Effector memory CD8-positive, alpha-beta T cell (primary cell): ENCODE results near the gene SLCO1B3.
"Not testable (repeated sequence)": the region's sequence is repeated elsewhere in the genome, so short reads cannot be mapped to it uniquely, and the experiment has no call there.

Source experiments
- ATAC-seq: fragments of 150-1000 bp; cut with Tn5 transposase; replicated peaks from 2 replicates; pipeline ENCODE4 v1.10.0; 2021; ENCODE audit warnings: mild to moderate bottlenecking, moderate library complexity
- DNase-seq, 3 experiments: peaks; one replicate each; pipeline ENCODE4 v3.0.0; 2021
- H3K27ac Mint-ChIP-seq, 2 donors: one replicate each; pipeline ENCODE4 v1.8.0; 2022; ENCODE audit warnings: mild to moderate bottlenecking in 2 of 2, mixed read lengths in 2 of 2, moderate library complexity in 2 of 2
- H3K27me3 Mint-ChIP-seq, 2 donors: one replicate each; pipeline ENCODE4 v1.8.0; 2022; ENCODE audit warnings: mixed read lengths in 2 of 2
- H3K36me3 Mint-ChIP-seq: one replicate; pipeline ENCODE4 v1.8.0; 2022; ENCODE audit warnings: mild to moderate bottlenecking, moderate library complexity, mixed read lengths; ENCODE audit not compliant: insufficient read depth
- H3K4me1 Mint-ChIP-seq, 2 donors: one replicate each; pipeline ENCODE4 v1.8.0; 2022; ENCODE audit warnings: low read depth in 2 of 2, mixed read lengths in 2 of 2
- H3K4me3 Mint-ChIP-seq, 2 donors: one replicate each; pipeline ENCODE4 v1.8.0; 2022; ENCODE audit warnings: mild to moderate bottlenecking in 2 of 2, mixed read lengths in 2 of 2, moderate library complexity in 2 of 2
- H3K9me3 Mint-ChIP-seq, 2 donors: one replicate each; pipeline ENCODE4 v1.8.0; 2022; ENCODE audit warnings: mixed read lengths in 2 of 2
- total RNA-seq, 9 experiments: gene quantifications; one replicate each; lab custom pipeline; 2026; lab: John Stamatoyannopoulos, UW

The SLCO1B3 gene, protein sequence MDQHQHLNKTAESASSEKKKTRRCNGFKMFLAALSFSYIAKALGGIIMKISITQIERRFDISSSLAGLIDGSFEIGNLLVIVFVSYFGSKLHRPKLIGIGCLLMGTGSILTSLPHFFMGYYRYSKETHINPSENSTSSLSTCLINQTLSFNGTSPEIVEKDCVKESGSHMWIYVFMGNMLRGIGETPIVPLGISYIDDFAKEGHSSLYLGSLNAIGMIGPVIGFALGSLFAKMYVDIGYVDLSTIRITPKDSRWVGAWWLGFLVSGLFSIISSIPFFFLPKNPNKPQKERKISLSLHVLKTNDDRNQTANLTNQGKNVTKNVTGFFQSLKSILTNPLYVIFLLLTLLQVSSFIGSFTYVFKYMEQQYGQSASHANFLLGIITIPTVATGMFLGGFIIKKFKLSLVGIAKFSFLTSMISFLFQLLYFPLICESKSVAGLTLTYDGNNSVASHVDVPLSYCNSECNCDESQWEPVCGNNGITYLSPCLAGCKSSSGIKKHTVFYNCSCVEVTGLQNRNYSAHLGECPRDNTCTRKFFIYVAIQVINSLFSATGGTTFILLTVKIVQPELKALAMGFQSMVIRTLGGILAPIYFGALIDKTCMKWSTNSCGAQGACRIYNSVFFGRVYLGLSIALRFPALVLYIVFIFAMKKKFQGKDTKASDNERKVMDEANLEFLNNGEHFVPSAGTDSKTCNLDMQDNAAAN
- 0 reads per million in 9 experiments for total RNA-seq

DNA sequence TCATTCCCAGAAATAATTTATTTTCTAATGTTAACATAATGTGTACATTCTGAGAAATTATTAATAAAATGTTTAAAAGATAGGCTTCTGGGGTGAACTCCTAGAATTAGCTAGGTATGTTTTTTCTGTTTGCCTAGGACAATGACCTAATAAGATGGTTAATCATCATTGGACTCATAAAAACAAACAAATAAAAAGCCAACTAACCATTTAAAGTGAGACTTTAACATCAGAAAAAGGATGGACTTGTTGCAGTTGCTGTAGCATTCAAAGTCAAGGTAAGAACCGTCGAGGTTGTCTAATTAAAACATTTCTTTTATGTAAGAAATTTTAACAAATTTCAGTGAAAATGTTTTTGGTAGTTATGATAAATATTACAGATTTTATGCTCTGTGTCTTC lies at the start of gene SLCO1B3:
Gene SLCO1B3 (plus strand): TSS at position 219 of the 400 bp plus-strand sequence. CDS start 5,034 bp downstream, outside the sequence.
- no peak within 1 kb of the TSS for H3K27ac Mint-ChIP-seq
- no peak for DNase-seq
- H3K36me3 Mint-ChIP-seq = no peaks in the 10 kb centered on the region
- H3K4me3 Mint-ChIP-seq = no peak within 1 kb of the TSS
- H3K27me3 Mint-ChIP-seq = no peaks in the 10 kb centered on the region
- H3K4me1 Mint-ChIP-seq = no peaks in the 10 kb centered on the region
- H3K9me3 Mint-ChIP-seq = no peaks in the 10 kb centered on the region
- no peak for ATAC-seq

DNA sequence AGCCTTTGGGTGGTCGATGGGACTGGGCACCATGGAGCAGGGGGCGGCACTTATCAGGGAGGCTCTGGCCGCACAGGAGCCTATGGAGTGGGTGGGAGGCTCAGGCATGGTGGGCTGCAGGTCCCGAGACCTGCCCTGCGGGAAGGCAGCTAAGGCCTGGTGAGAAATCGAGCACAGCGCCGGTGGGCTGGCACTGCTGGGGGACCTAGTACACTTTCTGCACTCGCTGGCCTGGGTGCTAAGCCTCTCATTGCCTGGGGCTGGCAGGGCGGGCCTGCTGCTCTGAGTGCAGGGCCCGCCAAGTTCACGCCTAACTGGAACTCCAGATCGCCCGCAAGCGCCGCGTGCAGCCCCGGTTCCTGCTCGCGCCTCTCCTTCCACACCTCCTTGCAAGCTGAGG lies 33.1 kb upstream of the SLCO1B3 start:
- no peaks in the 10 kb centered on the region for H3K36me3 Mint-ChIP-seq
- DNase-seq (no peak), ATAC-seq (no peak)
- H3K27me3 Mint-ChIP-seq = no peaks in the 10 kb centered on the region
- H3K27ac Mint-ChIP-seq = no peak overlapping the region
- H3K4me3 Mint-ChIP-seq = no peak overlapping the region
- no peaks in the 10 kb centered on the region for H3K4me1 Mint-ChIP-seq
- H3K9me3 Mint-ChIP-seq = peaks cover 6 to 7% of the 10 kb centered on the region in 2 donors

DNA sequence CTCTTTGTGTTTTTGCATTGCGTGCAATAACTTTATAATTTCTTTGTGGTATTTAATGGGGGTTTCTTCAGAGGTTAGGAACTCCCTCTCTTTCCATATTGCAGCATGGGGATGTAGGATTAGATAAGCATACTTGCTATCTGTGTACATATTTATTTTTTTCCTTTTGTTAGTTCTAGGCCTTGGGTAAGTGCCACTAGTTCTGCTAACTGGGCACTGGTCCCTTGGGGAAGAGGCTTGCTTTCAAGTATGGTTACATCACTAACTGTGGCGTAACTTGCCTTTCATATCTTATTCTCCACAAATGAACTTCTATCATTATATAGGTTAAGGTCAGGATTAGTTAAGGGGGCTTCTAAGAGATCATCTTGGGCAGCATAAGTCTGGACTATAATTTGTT lies 31.5 kb upstream of the SLCO1B3 start:
- ATAC-seq (no peak), DNase-seq (no peak)
- Mint-ChIP-seq H3K4me3 (no peak overlapping the region), H3K4me1 (no peaks in the 10 kb centered on the region), H3K36me3 (no peaks in the 10 kb centered on the region), H3K9me3 (peaks cover 6 to 7% of the 10 kb centered on the region in 2 donors), H3K27ac (no peak overlapping the region), H3K27me3 (no peaks in the 10 kb centered on the region)

DNA sequence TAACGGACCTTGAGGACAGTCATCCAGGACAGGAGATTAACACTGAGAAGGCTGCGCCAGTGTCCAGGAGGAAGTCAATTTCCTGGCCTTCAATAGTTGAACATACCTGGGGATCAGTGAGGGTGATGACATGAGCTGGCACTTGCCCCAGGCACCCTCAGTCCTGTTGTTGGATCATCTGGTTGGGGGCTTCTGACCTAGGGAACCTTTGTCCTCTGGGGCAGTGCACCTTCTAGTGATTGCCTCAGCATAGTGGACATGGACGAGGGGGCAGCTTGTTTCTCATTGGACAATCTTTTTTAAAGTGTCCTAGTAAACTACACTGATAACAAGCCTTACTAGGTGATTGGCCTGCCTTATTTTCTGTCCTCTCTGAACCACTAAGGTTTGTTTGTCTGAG lies 30.5 kb upstream of the SLCO1B3 start:
- H3K9me3 Mint-ChIP-seq, H3K4me1 Mint-ChIP-seq, H3K4me3 Mint-ChIP-seq, ATAC-seq, H3K36me3 Mint-ChIP-seq, DNase-seq, H3K27ac Mint-ChIP-seq, H3K27me3 Mint-ChIP-seq: not testable (repeated sequence)

DNA sequence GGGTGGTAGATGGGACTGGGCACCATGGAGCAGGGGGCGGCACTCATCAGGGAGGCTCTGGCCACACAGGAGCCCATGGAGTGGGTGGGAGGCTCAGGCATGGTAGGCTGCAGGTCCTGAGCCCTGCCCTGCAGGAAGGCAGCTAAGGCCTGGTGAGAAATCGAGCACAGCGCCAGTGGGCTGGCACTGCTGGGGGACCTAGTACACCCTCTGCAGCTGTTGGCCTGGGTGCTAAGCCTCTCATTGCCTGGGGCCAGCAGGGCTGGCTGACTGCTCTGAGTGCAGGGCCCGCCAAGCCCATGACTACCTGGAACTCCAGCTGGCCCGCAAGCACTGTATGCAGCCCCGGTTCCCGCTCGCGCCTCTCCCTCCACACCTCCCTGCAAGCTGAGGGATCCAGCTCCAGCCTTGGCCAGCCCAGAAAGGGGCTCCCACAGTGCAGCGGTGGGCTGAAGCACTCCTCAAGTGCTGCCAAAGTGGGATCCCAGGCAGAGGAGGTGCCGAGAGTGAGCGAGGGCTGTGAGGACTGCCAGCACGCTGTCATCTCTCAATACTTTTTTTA lies 26.6 kb upstream of the SLCO1B3 start:
- not testable (repeated sequence) for DNase-seq, H3K27ac Mint-ChIP-seq, H3K27me3 Mint-ChIP-seq, H3K4me3 Mint-ChIP-seq, H3K36me3 Mint-ChIP-seq, ATAC-seq, H3K4me1 Mint-ChIP-seq
- peaks cover 11 to 13% of the 10 kb centered on the region in 2 donors for H3K9me3 Mint-ChIP-seq

DNA sequence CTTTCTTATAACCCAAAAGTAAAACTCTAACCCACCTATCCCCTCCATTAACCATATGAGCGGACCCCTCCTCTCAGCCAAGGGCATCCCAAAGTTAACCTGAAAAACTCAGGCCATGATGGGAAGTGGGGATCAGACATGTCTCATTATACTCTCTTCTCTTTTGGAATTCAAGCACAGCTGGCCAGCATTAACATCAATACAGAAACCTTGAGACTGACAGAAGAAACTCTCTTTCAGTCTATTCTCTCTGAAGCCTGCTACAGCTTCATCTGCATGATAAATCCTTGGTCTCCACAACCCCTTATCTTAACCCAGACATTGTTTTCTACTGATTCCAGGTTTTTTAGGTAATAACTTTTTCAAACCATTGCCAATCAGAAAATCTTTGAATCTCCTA lies 17.5 kb upstream of the SLCO1B3 start:
- DNase-seq (no peak), ATAC-seq (no peak)
- Mint-ChIP-seq H3K36me3 (no peaks in the 10 kb centered on the region), H3K4me3 (no peak overlapping the region), H3K4me1 (no peaks in the 10 kb centered on the region), H3K27ac (no peak overlapping the region), H3K9me3 (peaks cover 0 to 4% of the 10 kb centered on the region in 2 donors), H3K27me3 (no peaks in the 10 kb centered on the region)

DNA sequence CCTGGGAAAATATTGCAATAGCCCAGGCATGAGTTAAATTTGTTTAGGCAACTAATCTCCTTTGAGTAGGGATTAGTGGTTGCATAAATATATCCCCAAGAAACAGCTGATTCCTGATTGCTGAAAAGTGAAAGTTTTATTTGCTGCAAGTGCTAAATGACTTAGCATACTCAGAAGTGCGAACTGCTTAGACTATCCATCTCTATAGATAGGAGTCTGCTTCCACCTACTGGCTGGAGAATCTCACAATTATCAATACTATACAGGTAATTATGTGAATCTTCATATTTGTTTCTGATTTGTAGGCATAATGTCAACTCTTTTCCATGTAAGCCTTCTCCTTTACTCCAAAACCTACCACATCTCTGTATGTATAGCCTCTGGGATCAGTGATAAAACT lies 12.0 kb upstream of the SLCO1B3 start:
- Mint-ChIP-seq H3K9me3 (peaks cover 0 to 2% of the 10 kb centered on the region in 2 donors), H3K4me3 (no peak overlapping the region), H3K27ac (no peak overlapping the region), H3K4me1 (no peaks in the 10 kb centered on the region), H3K27me3 (no peaks in the 10 kb centered on the region), H3K36me3 (no peaks in the 10 kb centered on the region)
- ATAC-seq = no peak
- DNase-seq = no peak

DNA sequence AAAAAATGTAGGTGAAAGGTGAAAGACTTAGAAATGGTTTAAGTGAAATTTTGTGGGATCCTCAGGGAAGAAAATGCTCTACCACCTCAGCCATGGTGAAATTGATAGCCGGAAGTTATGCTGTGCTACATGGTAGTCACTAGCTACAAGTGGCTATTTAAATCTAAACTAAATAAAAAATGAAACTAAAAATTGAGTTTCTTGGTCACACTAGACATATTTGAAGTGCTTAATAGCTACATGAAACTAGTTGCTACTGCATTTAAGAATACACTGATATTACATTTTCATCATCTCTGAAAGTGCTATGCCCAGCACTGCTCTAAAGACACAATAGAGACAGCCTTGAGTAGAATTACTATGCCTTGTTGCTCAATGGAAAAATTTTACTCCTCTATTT lies 10.3 kb upstream of the SLCO1B3 start:
- Mint-ChIP-seq H3K4me3 (no peak overlapping the region), H3K9me3 (no peaks in the 10 kb centered on the region), H3K36me3 (no peaks in the 10 kb centered on the region), H3K27ac (no peak overlapping the region), H3K27me3 (no peaks in the 10 kb centered on the region), H3K4me1 (no peaks in the 10 kb centered on the region)
- ATAC-seq (no peak), DNase-seq (no peak)

DNA sequence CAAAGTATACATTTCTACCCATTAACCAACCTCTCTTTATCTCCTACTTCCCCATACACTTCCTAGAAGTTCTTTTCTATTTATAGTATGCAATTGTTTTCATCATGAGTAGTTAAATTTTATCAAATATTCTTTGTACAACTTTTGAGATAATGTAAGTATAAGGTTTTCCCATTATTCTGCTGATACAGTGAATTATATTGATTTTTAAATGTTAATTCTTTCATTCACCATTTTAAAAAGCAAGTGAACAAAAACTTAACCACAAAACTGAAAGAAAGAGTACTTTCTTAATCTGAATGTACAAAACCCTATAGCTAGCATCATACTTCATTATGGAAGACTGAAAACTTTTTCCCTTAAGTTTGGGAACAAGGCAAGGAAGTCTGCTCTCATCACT lies 9.5 kb upstream of the SLCO1B3 start:
- no peaks in the 10 kb centered on the region for H3K27me3 Mint-ChIP-seq
- DNase-seq (no peak), ATAC-seq (no peak)
- H3K9me3 Mint-ChIP-seq = no peaks in the 10 kb centered on the region
- no peaks in the 10 kb centered on the region for H3K36me3 Mint-ChIP-seq
- H3K4me1 Mint-ChIP-seq = no peaks in the 10 kb centered on the region
- no peak overlapping the region for H3K27ac Mint-ChIP-seq
- no peak overlapping the region for H3K4me3 Mint-ChIP-seq

DNA sequence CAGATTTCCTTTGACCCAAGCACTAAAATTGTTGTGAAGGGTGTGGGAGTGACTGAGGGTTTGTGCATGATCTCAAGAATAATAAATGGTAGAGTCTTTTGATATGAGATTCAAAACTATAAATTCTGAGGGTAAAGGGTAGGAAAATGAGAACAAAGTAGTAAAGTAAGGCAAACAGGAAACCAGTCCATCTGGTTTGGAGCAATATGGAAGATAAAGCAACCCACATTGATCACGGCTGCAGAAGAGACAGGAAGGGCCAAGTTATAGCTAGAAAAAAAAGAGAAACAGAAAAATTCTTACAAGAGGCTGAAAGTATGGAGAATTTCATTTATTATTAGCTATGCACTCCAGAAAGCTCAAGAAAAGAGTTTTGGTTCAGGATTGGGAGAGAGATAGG lies 4.6 kb upstream of the SLCO1B3 start:
- H3K9me3 Mint-ChIP-seq = no peaks in the 10 kb centered on the region
- H3K4me1 Mint-ChIP-seq = no peaks in the 10 kb centered on the region
- no peak overlapping the region for H3K27ac Mint-ChIP-seq
- no peaks in the 10 kb centered on the region for H3K27me3 Mint-ChIP-seq
- DNase-seq (no peak), ATAC-seq (no peak)
- H3K36me3 Mint-ChIP-seq = no peaks in the 10 kb centered on the region
- no peak overlapping the region for H3K4me3 Mint-ChIP-seq

DNA sequence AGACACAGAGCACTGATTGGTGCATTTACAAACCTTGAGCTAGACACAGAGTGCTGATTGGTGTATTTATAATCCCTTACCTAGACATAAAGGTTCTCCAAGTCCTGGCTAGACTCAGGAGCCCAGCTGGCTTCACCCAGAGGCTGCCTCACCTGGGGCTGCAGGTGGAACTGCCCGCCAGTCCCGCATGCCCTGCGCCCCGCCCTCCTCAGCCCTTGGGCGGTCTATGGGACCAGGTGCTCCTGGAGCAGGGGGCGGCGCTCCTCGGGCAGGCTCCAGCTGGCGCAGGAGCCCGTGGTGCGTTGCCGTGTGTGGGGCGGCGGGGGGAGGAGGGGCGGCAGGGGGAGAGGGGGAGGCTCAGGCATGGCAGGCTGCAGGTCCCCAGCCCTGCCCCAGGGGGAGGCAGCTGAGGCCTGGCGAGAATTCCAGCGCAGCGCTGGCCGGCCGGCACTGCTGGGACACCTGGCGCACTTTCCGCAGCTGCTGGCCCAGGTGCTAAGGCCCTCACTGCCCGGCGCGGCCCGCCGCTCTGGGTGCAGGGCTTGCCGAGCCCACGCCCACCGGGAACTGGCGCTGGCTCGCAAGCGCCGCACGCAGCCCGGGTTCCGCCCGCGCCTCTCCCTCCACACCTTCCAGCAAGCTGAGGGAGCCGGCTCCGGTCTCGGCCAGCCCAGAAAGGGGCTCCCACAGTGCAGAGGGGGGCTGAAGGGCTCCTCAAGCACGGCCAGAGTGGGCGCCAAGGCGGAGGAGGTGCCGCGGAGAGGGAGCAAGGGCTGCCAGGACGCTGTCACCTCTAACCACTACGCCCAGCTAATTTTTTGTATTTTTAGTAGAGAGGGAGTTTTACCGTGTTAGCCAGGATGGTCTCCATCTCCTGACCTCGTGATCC lies 3.1 kb upstream of the SLCO1B3 start:
- no peak for ATAC-seq
- DNase-seq = no peak
- no peaks in the 10 kb centered on the region for H3K9me3 Mint-ChIP-seq
- no peaks in the 10 kb centered on the region for H3K27me3 Mint-ChIP-seq
- no peak overlapping the region for H3K4me3 Mint-ChIP-seq
- no peaks in the 10 kb centered on the region for H3K36me3 Mint-ChIP-seq
- H3K27ac Mint-ChIP-seq = no peak overlapping the region
- no peaks in the 10 kb centered on the region for H3K4me1 Mint-ChIP-seq

DNA sequence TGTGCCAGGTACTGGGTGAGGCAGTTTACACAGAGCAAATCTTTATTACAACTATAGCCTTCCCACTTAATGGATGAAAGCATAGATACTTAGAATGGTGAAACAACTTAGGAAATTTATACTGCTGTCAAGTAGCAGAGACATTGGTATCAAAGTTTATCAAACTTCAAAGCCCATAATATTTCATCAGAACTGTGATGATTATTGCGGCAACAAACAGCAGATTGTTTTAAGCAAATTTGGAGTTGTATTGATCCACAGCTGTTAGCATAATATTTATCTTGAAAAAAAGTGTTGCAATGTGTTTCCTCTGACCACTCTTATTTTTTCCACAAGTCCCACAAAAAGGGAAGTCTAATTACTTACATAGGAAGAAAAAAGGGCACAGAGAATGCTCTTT lies 2.0 kb upstream of the SLCO1B3 start:
- Mint-ChIP-seq H3K27ac (no peak overlapping the region), H3K4me1 (no peaks in the 10 kb centered on the region), H3K36me3 (no peaks in the 10 kb centered on the region), H3K4me3 (no peak overlapping the region), H3K27me3 (no peaks in the 10 kb centered on the region), H3K9me3 (no peaks in the 10 kb centered on the region)
- ATAC-seq (no peak), DNase-seq (no peak)

DNA sequence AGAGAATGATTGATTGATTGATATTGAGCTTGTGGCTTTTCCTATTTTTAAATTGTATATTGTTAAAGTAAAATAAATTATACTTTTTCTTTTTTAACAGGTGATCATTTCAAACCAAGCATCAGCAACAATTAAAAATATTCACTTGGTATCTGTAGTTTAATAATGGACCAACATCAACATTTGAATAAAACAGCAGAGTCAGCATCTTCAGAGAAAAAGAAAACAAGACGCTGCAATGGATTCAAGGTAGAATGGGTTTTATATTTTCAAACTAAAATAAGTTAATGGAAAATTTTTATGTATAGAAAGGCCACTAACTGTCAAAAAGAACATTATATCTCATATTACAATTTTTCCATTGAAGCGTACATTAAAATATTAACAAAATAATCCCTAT lies 5.1 kb downstream of the SLCO1B3 start:
- ATAC-seq (no peak), DNase-seq (no peak)

More for the DNA sequence above, 5.1 kb downstream of the SLCO1B3 start:
- no peak overlapping the region for H3K4me3 Mint-ChIP-seq
- no peaks in the 10 kb centered on the region for H3K27me3 Mint-ChIP-seq
- H3K9me3 Mint-ChIP-seq = peaks cover 12 to 13% of the 10 kb centered on the region in 2 donors
- H3K27ac Mint-ChIP-seq = no peak overlapping the region
- no peaks in the 10 kb centered on the region for H3K4me1 Mint-ChIP-seq
- no peaks in the 10 kb centered on the region for H3K36me3 Mint-ChIP-seq
